ENCODE results near the gene PODNL1.
"Not testable (repeated sequence)": the region's sequence is repeated elsewhere in the genome, so short reads cannot be mapped to it uniquely, and the experiment has no call there.

PODNL1 gene

DNA sequence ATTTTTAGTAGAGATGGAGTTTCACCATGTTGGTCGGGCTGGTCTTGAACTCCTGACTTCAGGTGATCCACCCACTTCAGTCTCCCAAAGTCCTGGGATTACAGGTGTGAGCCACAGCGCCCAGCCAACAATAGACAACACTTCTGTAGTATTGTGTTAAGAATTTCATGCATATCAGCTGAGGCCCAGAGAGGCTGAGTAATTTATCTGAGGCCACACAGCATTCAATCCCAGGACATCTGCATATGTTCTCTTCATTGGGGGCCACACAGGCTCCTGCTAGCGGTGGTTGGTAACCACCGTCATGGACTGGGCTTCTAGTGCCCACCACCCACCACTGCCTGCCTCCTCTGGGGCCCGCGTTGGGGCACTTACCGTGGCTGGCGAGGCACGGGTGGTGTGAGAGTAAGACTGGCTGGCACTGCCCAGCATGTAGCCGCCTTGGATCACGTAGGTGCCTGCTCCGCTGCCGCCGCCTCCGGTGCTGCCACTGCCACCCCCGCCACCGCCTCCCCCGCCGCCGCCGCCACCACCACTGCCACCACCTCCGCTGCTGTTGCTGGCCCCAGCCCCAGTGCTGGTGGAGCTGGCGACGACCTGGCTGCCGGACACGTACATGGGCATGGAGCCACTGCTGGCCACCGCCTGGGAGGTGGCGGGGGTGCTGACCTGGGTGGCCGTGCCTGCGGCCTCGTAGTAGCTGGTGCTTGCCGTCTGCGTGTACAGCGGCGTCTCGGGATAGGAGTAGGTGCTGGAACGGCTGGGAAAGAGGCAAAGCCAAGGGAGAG is 34.3 kb upstream of the PODNL1 start:
- DNase-seq: no peak

DNA sequence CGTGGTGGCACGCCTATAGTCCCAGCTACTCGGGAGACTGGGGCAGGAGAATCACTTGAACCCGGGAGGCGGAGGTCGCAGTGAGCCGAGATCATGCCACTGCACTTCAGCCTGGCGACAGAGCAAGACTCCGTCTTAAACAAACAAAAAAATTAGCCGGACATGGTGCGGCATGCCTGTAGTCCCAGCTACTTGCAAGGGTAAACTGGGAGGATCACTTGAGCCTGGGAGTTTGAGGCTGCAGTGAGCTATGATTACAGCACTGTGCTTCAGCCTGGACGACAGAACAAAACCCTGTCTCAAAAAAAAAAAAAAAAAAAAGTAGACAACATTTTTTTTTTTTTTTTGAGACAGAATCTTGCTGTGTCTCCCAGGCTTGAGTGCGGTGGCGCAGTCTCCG is 33.7 kb upstream of the PODNL1 start:
- not testable (repeated sequence) for DNase-seq

GRCh38 chr19:13969897-13970296 is 31.7 kb upstream of the PODNL1 start:
- DNase-seq: no peak

DNA sequence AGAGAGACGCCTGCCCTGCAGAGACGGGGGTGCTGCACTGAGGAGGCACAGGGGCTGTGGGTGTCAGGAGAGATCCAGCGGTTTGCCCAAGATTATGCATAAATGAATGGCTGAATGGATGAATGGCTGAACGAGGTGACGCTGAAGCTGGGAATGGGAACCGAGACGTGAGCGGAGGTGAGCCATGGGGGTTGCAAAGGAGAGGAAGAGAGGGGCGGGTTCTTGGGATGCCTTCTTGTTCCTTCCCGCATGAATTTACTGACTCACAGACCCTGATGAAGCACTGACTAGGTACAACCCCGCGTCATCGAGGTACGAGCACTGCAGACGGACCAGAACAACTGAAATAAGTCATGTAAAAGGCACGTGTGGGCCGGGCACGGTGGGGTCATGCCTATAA is 30.8 kb upstream of the PODNL1 start:
- no peak for DNase-seq

- DNase-seq: no peak
Measured at GRCh38 chr19:13968383-13968935, 30.2 kb upstream of the PODNL1 start.

GRCh38 chr19:13967206-13967605 is 29.0 kb upstream of the PODNL1 start:
- DNase-seq: not testable (repeated sequence)

- no peak for DNase-seq
Measured at GRCh38 chr19:13966684-13967128, 28.5 kb upstream of the PODNL1 start.

GRCh38 chr19:13965926-13966683 is 27.9 kb upstream of the PODNL1 start:
- DNase-seq: no peak

GRCh38 chr19:13965377-13965896 is 27.2 kb upstream of the PODNL1 start:
- no peak for DNase-seq

- DNase-seq: no peak
Measured at GRCh38 chr19:13964776-13965175, 26.6 kb upstream of the PODNL1 start.

DNA sequence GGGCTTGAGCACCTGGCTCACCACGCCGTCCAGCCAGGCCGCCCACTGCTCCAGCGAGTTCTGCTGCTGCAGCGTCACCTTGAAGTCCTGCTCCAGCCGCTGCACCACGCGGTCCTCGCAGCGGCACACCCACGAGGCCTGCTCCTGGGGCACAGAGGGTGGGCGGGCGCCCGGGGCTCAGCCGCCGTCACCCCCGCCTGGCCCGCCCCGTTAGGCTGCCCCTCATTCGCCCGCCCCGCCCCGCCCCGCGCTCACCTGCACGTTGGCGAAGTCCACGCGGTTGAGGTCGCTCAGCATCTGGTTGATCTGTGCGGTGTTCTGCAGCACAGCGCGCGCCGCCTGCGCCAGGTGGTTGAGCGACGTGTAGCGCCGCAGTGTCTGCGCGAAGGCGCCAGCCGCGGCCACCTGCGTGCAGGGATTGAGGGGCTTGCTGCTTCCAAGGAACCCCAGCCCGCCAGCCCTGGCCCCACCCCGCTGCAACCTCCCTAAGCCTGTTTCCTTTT is 25.4 kb upstream of the PODNL1 start:
- DNase-seq: no peak

DNA sequence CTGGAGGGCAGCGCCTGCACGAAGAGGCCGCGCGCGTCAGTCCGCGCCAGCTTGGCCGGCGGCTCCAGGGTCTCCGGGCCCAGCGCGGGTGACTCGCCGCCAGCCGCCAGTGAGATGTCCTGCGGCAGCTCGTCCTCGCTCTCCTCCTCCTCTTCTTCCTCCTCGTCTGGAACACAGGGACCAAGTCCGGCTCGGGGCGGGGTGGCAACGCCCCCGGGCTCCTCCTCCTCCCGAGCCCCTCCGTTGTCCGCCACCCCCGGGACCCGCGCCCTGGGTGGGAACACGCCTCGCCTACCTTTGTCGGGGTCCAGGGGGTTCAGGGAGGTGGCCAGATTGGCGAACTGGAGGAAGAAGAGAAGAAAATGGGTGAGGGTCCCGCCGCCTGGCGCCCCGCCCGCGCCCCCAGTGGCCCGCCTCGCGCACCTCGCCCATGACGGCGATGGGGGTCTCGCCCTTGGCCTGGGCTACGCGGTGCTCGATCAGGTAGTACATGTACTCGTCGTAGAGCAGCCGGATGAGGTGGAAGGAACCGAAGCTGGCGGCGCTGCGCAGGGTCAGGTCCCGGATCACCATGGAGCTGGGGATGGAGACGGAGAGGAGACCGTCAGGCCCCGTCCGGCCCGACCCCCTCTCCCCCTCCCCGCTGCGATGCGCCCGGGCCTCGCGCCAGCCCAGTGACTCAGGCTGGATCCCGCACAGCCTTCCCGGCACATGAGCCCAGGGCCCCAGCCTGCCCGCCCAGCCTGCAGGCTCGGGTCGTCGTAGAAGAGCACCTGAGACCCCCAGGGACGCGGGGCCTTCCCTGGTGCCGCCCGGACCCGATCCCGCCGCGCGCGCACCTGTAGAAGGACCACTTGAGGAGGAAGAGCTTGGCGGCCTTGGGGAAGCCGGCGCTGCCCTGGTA is 24.7 kb upstream of the PODNL1 start:
- DNase-seq: no peak

GRCh38 chr19:13961826-13962698 is 23.8 kb upstream of the PODNL1 start:
- DNase-seq: no peak

- no peak for DNase-seq
Measured at GRCh38 chr19:13960863-13961784, 22.9 kb upstream of the PODNL1 start.

DNA sequence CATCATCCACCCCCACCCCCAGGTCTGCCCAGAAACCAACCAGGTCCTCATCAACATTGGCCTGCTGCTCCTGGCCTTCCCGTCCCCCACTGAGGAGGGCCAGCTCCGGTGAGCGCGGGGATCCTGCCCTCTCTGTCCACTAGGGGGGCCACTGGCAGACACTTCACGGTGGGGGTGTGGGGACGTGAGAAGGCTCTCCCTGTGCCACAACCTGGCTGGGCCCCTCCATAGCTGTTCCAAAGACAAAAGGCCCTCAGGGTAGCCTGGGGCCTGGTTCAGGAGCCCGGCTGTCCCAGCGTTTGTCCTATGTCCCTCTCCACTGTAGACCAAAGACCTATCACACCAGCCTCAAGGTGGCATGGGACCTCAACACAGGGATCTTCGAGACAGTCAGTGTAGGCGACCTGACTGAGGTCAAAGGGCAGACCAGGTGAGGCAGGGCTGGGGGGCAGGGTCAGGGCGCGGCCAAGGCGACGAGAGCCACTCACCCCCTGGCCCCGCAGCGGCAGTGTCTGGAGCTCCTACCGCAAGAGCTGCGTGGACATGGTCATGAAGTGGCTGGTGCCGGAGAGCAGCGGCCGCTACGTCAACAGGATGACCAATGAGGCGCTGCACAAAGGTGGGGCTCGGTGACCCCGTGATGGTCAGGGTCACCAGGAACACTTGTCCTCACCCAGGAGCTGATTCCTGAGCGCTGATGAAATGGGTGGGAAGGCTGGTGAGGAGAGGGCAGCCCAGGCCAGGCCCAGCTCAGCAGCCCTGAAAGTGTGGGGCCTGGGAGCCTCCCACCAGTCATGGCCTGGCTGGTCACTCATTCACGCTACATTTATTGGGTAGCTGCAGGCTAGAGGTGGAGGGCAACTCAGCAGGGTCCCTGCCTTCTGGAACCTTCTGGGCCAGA is 22.0 kb upstream of the PODNL1 start:
- DNase-seq: no peak

DNA sequence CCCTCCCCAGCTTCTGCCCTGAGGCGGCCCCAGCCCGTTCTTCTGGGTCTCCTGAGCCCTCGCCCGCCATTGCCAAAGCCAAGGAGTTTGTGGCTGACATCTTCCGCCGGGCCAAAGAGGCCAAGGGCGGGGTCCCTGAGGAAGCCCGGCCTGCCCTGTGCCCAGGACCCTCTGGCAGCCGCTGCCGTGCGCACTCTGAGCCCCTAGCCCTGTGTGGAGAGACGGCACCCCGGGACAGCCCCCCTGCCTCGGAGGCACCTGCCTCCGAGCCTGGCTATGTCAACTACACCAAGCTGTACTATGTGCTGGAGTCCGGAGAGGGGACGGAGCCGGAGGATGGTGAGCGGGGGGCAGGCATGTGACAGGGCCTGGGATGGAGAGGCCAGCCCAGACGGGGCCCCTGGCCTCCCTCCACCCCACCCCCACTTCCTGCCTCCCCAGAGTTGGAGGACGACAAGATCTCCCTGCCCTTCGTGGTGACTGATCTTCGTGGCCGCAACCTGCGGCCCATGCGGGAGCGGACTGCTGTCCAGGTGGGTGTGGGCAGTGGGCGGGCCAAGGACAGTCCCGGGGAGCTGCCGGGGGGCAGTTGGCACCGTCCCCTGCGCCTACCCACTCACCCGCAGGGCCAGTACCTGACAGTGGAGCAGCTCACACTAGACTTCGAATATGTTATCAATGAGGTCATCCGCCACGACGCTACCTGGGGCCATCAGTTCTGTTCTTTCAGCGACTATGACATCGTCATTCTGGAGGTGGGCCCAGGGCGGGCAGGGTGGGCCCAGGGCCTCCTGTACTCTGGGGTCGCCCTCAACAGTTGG is 21.1 kb upstream of the PODNL1 start:
- no peak for DNase-seq

DNA sequence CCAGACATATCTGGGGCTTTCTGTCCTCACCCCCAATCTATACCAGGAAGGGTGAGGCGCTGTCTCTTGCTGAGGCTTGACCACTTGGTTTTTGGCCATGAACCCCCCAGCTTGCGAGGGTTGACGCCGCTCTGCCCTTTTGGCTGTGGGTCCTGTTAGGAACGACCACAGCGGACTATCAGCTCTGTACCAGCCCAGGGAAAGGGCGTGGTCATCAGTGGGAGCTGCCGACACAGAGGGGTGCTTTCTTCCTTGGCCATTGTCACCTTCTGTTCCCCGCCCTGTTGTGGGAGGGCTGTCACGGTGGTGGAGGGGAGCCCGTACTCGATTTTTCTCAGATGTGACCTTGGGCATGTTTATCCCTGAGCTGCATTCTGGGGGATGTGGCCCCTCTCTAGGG is 19.8 kb upstream of the PODNL1 start:
- DNase-seq: no peak

DNA sequence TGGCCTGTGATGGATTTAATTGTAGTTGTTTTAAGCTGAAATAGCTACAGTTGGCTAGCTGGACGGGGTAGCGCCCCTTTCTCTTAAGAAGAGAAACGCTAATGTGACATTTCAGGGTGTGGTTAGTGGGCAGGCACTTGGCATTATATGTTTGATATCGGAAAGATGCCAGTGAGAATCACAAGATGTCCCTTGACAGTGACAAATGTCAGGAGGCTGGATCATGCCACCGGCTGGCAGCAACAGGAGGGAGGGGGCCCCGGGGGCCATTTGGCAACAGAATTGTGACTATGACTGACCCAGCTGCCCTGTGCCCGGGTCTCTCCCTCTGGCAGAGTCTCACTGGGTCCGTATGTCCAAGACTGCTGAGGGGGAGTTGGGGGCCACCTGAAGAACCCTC is 18.8 kb upstream of the PODNL1 start:
- no peak for DNase-seq
